Neural cell (in vitro differentiated cells): ENCODE results near the gene SLC26A2. TPM values are rescaled to one million over a fixed set of nuclear protein-coding genes. Genes with fewer than 3 reads are reported as not detected.

ENCODE experiments used
- H2AFZ ChIP-seq: fragments of 200-600, 300-800 bp; sonication (generic), shearing (Covaris generic); 2 replicates; pipeline ENCODE4 v1.6.0; 2014; ENCODE audit warnings: low read depth, mild to moderate bottlenecking, antibody characterized with exemption, low read length, moderate library complexity
- H3F3A ChIP-seq: fragments of 200-600 bp; shearing (Covaris generic); 2 replicates; pipeline ENCODE4 v1.6.1; 2016; ENCODE audit warnings: mild to moderate bottlenecking, moderate library complexity, mixed read lengths, antibody characterized with exemption, low read length; ENCODE audit not compliant: insufficient read depth, poor library complexity, severe bottlenecking
- H3K27ac ChIP-seq: fragments of 200-600, 300-800 bp; sonication (generic), shearing (Covaris generic); 2 replicates; pipeline ENCODE4 v1.5.1; 2014; ENCODE audit warnings: mild to moderate bottlenecking, low read length, moderate library complexity
- H3K27me3 ChIP-seq: fragments of 300-800, 200-600 bp; sonication (generic), shearing (Covaris generic); 2 replicates; pipeline ENCODE4 v1.6.0; 2014; ENCODE audit warnings: mild to moderate bottlenecking, low read depth, low read length, moderate library complexity; ENCODE audit not compliant: insufficient read depth
- H3K36me3 ChIP-seq: fragments of 300-800, 200-600 bp; sonication (generic), shearing (Covaris generic); 2 replicates; pipeline ENCODE4 v1.5.1; 2014; ENCODE audit warnings: mild to moderate bottlenecking, antibody characterized with exemption, low read length, moderate library complexity; ENCODE audit not compliant: insufficient read depth
- H3K4me2 ChIP-seq: fragments of 300-800, 200-600 bp; sonication (generic), shearing (Covaris generic); 2 replicates; pipeline ENCODE4 v1.6.0; 2014; ENCODE audit warnings: mild to moderate bottlenecking, low read length
- H3K4me3 ChIP-seq: fragments of 300-800, 200-600 bp; sonication (generic), shearing (Covaris generic); 2 replicates; pipeline ENCODE4 v1.5.1; 2014; ENCODE audit warnings: mild to moderate bottlenecking, low read length, moderate library complexity
- H3K79me2 ChIP-seq: fragments of 200-600 bp; shearing (Covaris generic); replicated peaks from 2 replicates; pipeline ENCODE4 v1.6.0; 2014; ENCODE audit warnings: mild to moderate bottlenecking, low read length, moderate library complexity; ENCODE audit not compliant: insufficient read depth
- H3K9ac ChIP-seq: fragments of 300-800, 200-600 bp; sonication (generic), shearing (Covaris generic); 2 replicates; pipeline ENCODE4 v1.6.1; 2016; ENCODE audit warnings: mild to moderate bottlenecking, low read length, mixed read lengths
- H3K9me2 ChIP-seq: fragments of 200-600 bp; shearing (Covaris generic); 2 replicates; pipeline ENCODE4 v1.6.1; 2016; ENCODE audit warnings: mild to moderate bottlenecking, low read length, mixed read lengths; ENCODE audit not compliant: insufficient read depth
- H3K9me3 ChIP-seq: fragments of 200-600, 300-800 bp; sonication (generic), shearing (Covaris generic); 2 replicates; pipeline ENCODE4 v1.6.1; 2016; ENCODE audit warnings: mild to moderate bottlenecking, mixed run types, low read length, moderate library complexity, mixed read lengths
- H4K20me1 ChIP-seq: fragments of 200-600 bp; shearing (Covaris generic); 2 replicates; pipeline ENCODE4 v1.6.1; 2016; ENCODE audit warnings: mild to moderate bottlenecking, mixed run types; ENCODE audit not compliant: insufficient read depth
- EP300 ChIP-seq: fragments of 450-650 bp; conservative IDR thresholded peaks from 2 replicates; pipeline ENCODE4 v1.6.1; 2014; ENCODE audit warnings: antibody characterized with exemption, mild to moderate bottlenecking, moderate library complexity; ENCODE audit not compliant: poor library complexity, severe bottlenecking
- EZH2 ChIP-seq: fragments of 200-600, 300-800 bp; shearing (Covaris generic), sonication (generic); IDR thresholded peaks from 2 replicates; pipeline ENCODE4 v1.6.1; 2014; ENCODE audit warnings: antibody characterized with exemption, low read length, borderline replicate concordance, mild to moderate bottlenecking; ENCODE audit not compliant: insufficient read depth, poor library complexity, severe bottlenecking
- MXI1 ChIP-seq: fragments of 450-650 bp; conservative IDR thresholded peaks from 2 replicates; pipeline ENCODE4 v1.6.1; 2014; ENCODE audit warnings: antibody characterized with exemption, mild to moderate bottlenecking; ENCODE audit not compliant: poor library complexity, severe bottlenecking
- POLR2AphosphoS5 ChIP-seq: IDR thresholded peaks from 2 replicates; pipeline ENCODE4 v1.6.1; 2012
- RAD21 ChIP-seq: fragments of 450-650 bp; conservative IDR thresholded peaks from 2 replicates; pipeline ENCODE4 v1.6.1; 2014; ENCODE audit warnings: antibody characterized with exemption, mild to moderate bottlenecking, moderate library complexity
- REST ChIP-seq: IDR thresholded peaks from 2 replicates; pipeline ENCODE4 v1.6.1; 2012; ENCODE audit warnings: borderline replicate concordance
- SMC3 ChIP-seq: fragments of 450-650 bp; conservative IDR thresholded peaks from 2 replicates; pipeline ENCODE4 v1.6.1; 2014; ENCODE audit warnings: antibody characterized with exemption, mild to moderate bottlenecking, moderate library complexity; ENCODE audit not compliant: poor library complexity
- TAF1 ChIP-seq: IDR thresholded peaks from 2 replicates; pipeline ENCODE4 v1.6.1; 2012; ENCODE audit warnings: low read depth
- polyA plus RNA-seq: library from polyadenylated mRNA; depleted of rRNA; stranded (reverse); fragments of >200 nt; gene quantifications from 2 replicates; pipeline ENCODE4 v1.2.3, GENCODE V29; 2014
- small RNA-seq, 3 experiments: library from RNA; depleted of rRNA; stranded (forward); fragments of <200 nt; gene quantifications; one replicate each; pipeline ENCODE3, GENCODE V24; 2012
- TF ChIP-seq, protein P1 (sequence below): fragments of 450-650 bp; IDR thresholded peaks from 2 replicates; pipeline ENCODE4 v1.5.1; 2014; ENCODE audit warnings: antibody characterized with exemption, mild to moderate bottlenecking, moderate library complexity; ENCODE audit not compliant: poor library complexity, severe bottlenecking

The SLC26A2 gene
- polyA plus RNA-seq, 1 donor from 2014 or later, result 5.4 TPM

DNA sequence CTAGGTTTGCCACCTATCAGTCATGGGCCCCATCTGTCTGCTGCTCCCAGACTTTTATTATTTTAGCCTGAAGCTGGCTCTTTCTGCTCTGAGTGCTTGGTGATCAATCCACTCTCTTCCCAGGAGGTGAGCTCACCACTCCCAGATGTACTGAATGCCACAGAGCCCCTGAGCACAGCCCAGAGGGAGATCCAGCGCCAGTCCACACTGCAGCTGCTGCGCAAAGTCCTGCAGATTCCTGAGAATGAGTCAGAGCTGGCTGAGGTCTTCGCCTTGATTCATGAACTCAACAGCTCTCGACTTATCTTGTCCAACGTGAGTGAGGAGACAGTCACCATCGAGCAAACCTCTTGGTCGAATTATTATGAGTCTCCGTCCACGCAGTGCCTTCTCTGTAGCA lies 76.0 kb downstream of the SLC26A2 start:
- Histone ChIP-seq H3F3A (no peaks in the 10 kb centered on the region), H4K20me1 (no peaks in the 10 kb centered on the region), H3K4me2 (no peak overlapping the region), H3K27ac (no peak overlapping the region), H3K9me3 (no peaks in the 10 kb centered on the region), H3K36me3 (peaks cover 22% of the 10 kb centered on the region), H2AFZ (no peak overlapping the region), H3K27me3 (no peaks in the 10 kb centered on the region), H3K4me3 (no peak overlapping the region), H3K9ac (no peak overlapping the region), H3K9me2 (no peaks in the 10 kb centered on the region), H3K79me2 (no peaks in the 10 kb centered on the region)
- TF ChIP-seq SMC3 (no peak), TAF1 (no peak), EP300 (no peak), POLR2AphosphoS5 (no peak), MXI1 (no peak), REST (no peak), RAD21 (no peak), EZH2 (no peak)
- TF ChIP-seq, protein P1, sequence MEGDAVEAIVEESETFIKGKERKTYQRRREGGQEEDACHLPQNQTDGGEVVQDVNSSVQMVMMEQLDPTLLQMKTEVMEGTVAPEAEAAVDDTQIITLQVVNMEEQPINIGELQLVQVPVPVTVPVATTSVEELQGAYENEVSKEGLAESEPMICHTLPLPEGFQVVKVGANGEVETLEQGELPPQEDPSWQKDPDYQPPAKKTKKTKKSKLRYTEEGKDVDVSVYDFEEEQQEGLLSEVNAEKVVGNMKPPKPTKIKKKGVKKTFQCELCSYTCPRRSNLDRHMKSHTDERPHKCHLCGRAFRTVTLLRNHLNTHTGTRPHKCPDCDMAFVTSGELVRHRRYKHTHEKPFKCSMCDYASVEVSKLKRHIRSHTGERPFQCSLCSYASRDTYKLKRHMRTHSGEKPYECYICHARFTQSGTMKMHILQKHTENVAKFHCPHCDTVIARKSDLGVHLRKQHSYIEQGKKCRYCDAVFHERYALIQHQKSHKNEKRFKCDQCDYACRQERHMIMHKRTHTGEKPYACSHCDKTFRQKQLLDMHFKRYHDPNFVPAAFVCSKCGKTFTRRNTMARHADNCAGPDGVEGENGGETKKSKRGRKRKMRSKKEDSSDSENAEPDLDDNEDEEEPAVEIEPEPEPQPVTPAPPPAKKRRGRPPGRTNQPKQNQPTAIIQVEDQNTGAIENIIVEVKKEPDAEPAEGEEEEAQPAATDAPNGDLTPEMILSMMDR, result no peak

Small RNAs within 50 kb of the gene (small RNA-seq; reads per million reads assigned to genes)
- 0 to 1.2 (median 0) reads per million in 3 experiments for gene RF00019

Other genes with a start within 250 kb of the SLC26A2 start
- gene PPARGC1B, start 230.4 kb upstream of the SLC26A2 start, polyA plus RNA-seq, result 0.32 and 0.48 TPM in 2 replicates
- gene PDE6A, start 16.0 kb upstream of the SLC26A2 start, polyA plus RNA-seq, result not detected in 2 replicates
- 3.0 and 6.5 TPM in 2 replicates for gene TIGD6, start 39.9 kb downstream of the SLC26A2 start, polyA plus RNA-seq
- 66.6 and 68.4 TPM in 2 replicates for gene HMGXB3, start 40.0 kb downstream of the SLC26A2 start, polyA plus RNA-seq
- not detected in 2 replicates for gene CSF1R, start 125.8 kb downstream of the SLC26A2 start, polyA plus RNA-seq
- not detected in 2 replicates for gene PDGFRB, start 195.1 kb downstream of the SLC26A2 start, polyA plus RNA-seq
- not detected in 2 replicates for gene CDX1, start 206.0 kb downstream of the SLC26A2 start, polyA plus RNA-seq
- gene SLC6A7, start 229.3 kb downstream of the SLC26A2 start, polyA plus RNA-seq, result 1.5 and 4.6 TPM in 2 replicates